ENCODE data around the gene IL4R. TPM values are rescaled to one million over a fixed set of nuclear protein-coding genes. Genes with fewer than 3 reads are reported as not detected.

Gene IL4R
- total RNA-seq, 1 experiment from 2014 or later: 29.6 TPM

DNA sequence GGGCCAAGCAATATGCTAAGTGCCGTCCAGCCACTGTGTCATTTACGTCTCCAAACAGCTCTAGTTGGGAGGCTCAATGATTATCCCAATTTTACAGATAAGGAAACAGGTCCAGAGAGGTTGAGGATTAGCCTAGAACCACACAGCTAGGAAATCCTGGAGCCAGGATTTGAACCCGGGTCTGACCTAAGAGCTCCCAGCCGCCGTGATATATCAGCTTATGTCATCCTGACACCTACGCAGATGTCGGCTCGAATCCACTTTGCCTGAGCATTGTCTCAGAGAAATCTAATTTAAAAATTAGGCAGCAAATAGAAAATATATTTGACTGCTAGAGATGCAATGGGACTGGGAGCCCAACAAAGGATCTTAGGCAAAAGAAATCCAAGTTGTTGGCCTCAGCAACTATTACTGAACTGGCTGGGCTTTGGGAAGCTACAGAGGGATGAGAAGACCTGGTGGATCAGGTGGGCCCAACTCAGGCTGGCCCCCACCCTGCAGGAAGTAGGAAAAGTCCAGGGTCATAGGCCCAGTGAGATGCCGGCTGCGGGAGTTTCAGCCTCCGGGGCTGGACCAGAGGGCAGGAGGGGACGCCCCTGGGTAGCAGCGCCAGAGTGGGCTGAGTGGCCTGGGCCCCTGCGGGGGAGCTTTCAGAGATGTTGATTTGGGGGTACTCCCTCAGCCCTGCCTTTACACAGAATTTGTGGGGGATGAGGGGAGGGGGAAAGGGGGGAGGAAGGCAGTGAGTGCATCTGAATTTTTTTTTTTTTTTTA lies 53.1 kb downstream of the IL4R start (continued):
- no peak for TF ChIP-seq ZNF274 (IDR thresholded peaks at IDR 0.05; ENCODE audit: low read depth, low read length)
- TF ChIP-seq, protein P1, sequence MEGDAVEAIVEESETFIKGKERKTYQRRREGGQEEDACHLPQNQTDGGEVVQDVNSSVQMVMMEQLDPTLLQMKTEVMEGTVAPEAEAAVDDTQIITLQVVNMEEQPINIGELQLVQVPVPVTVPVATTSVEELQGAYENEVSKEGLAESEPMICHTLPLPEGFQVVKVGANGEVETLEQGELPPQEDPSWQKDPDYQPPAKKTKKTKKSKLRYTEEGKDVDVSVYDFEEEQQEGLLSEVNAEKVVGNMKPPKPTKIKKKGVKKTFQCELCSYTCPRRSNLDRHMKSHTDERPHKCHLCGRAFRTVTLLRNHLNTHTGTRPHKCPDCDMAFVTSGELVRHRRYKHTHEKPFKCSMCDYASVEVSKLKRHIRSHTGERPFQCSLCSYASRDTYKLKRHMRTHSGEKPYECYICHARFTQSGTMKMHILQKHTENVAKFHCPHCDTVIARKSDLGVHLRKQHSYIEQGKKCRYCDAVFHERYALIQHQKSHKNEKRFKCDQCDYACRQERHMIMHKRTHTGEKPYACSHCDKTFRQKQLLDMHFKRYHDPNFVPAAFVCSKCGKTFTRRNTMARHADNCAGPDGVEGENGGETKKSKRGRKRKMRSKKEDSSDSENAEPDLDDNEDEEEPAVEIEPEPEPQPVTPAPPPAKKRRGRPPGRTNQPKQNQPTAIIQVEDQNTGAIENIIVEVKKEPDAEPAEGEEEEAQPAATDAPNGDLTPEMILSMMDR (IDR thresholded peaks at IDR 0.05 in 2 of 3, conservative IDR thresholded peaks at IDR 0.05 in 1 of 3; ENCODE audit: borderline replicate concordance in 1 of 3, insufficient read depth in 1 of 3, low read depth in 2 of 3, low read length in 2 of 3): no peak
- no peak for TF ChIP-seq CEBPB (IDR thresholded peaks at IDR 0.05; ENCODE audit: low read depth)
- TF ChIP-seq TCF7L2 (IDR thresholded peaks at IDR 0.05; ENCODE audit: borderline replicate concordance, extremely low read depth, insufficient read depth, insufficient read length): no peak

GRCh38 chr16:27367461-27368357 lies 53.9 kb downstream of the IL4R start:
- ATAC-seq (peak; percentile 92), DNase-seq (ENCODE audit: low read depth, low spot score) (peak; percentile 63)
- intact Hi-C loops (cut with micrococcal nuclease): loop anchor here (1.0 to 5.0 kb wide), 4 partner anchors 132 to 1530 kb away; no protein-coding TSS in a partner anchor
- Histone ChIP-seq H3K9me2 (ENCODE audit: insufficient read depth) (no peaks in the 10 kb centered on the region), H3K4me2 (ENCODE audit: low read length) (peak overlapping the region; percentile 39), H3K27ac (ENCODE audit: low read depth, low read length) (no peak overlapping the region), H3K27me3 (ENCODE audit: insufficient read depth, low read length) (no peaks in the 10 kb centered on the region), H3K9me3 (ENCODE audit: control insufficient read depth in 1 of 2, insufficient read depth in 1 of 2, low read depth in 1 of 2, low read length in 2 of 2) (no peaks in the 10 kb centered on the region), H4K20me1 (ENCODE audit: insufficient read depth) (no peaks in the 10 kb centered on the region), H3K9ac (ENCODE audit: low read length) (no peak overlapping the region), H2AFZ (ENCODE audit: low read depth, low read length, poor library complexity, severe bottlenecking) (peak overlapping the region; percentile 57), H3K4me1 (ENCODE audit: control insufficient read depth in 1 of 2, insufficient read depth in 2 of 2, low read length in 2 of 2) (peaks cover 2 to 37% of the 10 kb centered on the region in 2 experiments; a peak in 3 of 4 replicates), H3K36me3 (ENCODE audit: control insufficient read depth in 1 of 2, insufficient read depth in 2 of 2, low read length in 2 of 2) (no peaks in the 10 kb centered on the region), H3K4me3 (replicated peaks in 1 of 2; ENCODE audit: low read depth in 1 of 2, low read length in 2 of 2) (no peak overlapping the region), H3K79me2 (ENCODE audit: insufficient read depth, low read length) (no peaks in the 10 kb centered on the region)
- ChIA-PET RAD21 (ENCODE audit: low non-redundant PET in 1 of 2, low total read pairs in 2 of 2, uncharacterized antibody in 2 of 2, unreplicated experiment in 2 of 2) (interaction anchor here (0.8 to 2.0 kb wide), 7 partner anchors 94 to 188 kb away, joined by 3 to 13 read pairs (median 6); partner anchors contain the start of gene NSMCE1 (in 1 of the 2)), CTCF (interaction anchor here (0.9 to 4.4 kb wide), 15 partner anchors 13 to 258 kb away, joined by 3 to 69 read pairs (median 5); partner anchors contain the start of genes KDM8 and NSMCE1), POLR2A (no interaction called here)
- TF ChIP-seq MAX (IDR thresholded peaks at IDR 0.05): no peak
- TF ChIP-seq SP1 (IDR thresholded peaks at IDR 0.05; ENCODE audit: low read depth): no peak
- peak; percentile 95 for TF ChIP-seq RAD21 (IDR thresholded peaks at IDR 0.05; ENCODE audit: low read depth)
- TF ChIP-seq, protein P1 (IDR thresholded peaks at IDR 0.05 in 2 of 3, conservative IDR thresholded peaks at IDR 0.05 in 1 of 3; ENCODE audit: borderline replicate concordance in 1 of 3, insufficient read depth in 1 of 3, low read depth in 2 of 3, low read length in 2 of 3): peak; percentile 74 to 82 (median 82)
- TF ChIP-seq FOSL1 (IDR thresholded peaks at IDR 0.05; ENCODE audit: low read depth): no peak
- BruUV-seq (replicated peaks): no TSS peak
